Astrocyte (in vitro differentiated cells and primary cell): ENCODE measurements around the gene FAM161B.

Source experiments
- EZH2 ChIP-seq: IDR thresholded peaks from 2 replicates; pipeline ENCODE4 v1.6.1; 2012; ENCODE audit warnings: mild to moderate bottlenecking, low read length, inconsistent platforms; ENCODE audit not compliant: insufficient read depth
- TF ChIP-seq, protein P1 (sequence below): IDR thresholded peaks from 2 replicates; pipeline ENCODE4 v1.5.1; 2011; ENCODE audit warnings: low read depth, mild to moderate bottlenecking, inconsistent platforms, low read length, moderate library complexity; ENCODE audit not compliant: insufficient read depth

DNA sequence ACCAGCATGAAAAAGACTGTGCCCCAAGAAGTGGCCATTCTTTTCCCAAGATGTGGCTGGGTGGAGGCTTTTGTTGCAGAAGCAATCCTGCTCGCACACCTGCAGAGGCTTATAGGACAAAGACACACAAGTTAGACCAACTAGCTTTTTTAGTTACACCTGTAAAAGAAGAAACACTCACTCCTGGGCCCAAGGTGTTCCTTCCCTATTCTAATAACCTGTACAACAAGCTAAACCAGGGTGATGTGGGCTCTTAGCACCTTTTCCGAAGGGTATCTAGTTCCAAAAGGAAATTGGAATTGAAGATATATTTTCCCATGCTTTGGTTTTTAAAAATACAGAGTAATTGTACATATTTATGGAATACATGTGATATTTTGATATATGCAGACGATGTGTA is 38.2 kb upstream of the FAM161B start:
- no peak for TF ChIP-seq EZH2
- TF ChIP-seq, protein P1, sequence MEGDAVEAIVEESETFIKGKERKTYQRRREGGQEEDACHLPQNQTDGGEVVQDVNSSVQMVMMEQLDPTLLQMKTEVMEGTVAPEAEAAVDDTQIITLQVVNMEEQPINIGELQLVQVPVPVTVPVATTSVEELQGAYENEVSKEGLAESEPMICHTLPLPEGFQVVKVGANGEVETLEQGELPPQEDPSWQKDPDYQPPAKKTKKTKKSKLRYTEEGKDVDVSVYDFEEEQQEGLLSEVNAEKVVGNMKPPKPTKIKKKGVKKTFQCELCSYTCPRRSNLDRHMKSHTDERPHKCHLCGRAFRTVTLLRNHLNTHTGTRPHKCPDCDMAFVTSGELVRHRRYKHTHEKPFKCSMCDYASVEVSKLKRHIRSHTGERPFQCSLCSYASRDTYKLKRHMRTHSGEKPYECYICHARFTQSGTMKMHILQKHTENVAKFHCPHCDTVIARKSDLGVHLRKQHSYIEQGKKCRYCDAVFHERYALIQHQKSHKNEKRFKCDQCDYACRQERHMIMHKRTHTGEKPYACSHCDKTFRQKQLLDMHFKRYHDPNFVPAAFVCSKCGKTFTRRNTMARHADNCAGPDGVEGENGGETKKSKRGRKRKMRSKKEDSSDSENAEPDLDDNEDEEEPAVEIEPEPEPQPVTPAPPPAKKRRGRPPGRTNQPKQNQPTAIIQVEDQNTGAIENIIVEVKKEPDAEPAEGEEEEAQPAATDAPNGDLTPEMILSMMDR: no peak
